Measurements from ENCODE around the gene OPHN1.
A peak's percentile ranks its signal among the peaks of the same experiment; 100 is the strongest.

OPHN1 gene, protein sequence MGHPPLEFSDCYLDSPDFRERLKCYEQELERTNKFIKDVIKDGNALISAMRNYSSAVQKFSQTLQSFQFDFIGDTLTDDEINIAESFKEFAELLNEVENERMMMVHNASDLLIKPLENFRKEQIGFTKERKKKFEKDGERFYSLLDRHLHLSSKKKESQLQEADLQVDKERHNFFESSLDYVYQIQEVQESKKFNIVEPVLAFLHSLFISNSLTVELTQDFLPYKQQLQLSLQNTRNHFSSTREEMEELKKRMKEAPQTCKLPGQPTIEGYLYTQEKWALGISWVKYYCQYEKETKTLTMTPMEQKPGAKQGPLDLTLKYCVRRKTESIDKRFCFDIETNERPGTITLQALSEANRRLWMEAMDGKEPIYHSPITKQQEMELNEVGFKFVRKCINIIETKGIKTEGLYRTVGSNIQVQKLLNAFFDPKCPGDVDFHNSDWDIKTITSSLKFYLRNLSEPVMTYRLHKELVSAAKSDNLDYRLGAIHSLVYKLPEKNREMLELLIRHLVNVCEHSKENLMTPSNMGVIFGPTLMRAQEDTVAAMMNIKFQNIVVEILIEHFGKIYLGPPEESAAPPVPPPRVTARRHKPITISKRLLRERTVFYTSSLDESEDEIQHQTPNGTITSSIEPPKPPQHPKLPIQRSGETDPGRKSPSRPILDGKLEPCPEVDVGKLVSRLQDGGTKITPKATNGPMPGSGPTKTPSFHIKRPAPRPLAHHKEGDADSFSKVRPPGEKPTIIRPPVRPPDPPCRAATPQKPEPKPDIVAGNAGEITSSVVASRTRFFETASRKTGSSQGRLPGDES

GRCh38 chrX:68433155-68433980 lies at the start of gene OPHN1:
Gene OPHN1 (minus strand): TSS chrX:68433495. CDS start chrX:68433020, 475 bp downstream.
- DNase-seq = peak in 1 of 2 donors; percentile 16

DNA sequence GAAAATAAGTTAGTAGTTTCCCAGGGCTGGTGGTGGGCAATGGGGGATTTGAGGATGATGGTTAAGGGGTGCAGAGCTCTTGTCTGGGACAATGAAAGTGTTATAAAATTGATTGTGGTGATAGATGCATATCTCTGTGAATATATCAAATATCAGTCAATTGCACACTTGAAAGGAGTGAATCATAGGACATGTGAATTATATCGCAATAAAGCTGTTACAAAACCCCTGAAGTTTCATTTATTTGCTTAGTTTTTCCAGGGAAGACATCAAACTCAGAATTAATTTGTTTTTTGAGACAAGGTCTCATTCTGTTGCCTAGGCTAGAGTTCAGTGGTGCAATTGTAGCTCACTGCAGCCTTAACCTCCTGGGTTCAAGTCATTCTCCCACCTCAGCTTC lies 47.7 kb upstream of the OPHN1 start:
- DNase-seq = no peak

DNA sequence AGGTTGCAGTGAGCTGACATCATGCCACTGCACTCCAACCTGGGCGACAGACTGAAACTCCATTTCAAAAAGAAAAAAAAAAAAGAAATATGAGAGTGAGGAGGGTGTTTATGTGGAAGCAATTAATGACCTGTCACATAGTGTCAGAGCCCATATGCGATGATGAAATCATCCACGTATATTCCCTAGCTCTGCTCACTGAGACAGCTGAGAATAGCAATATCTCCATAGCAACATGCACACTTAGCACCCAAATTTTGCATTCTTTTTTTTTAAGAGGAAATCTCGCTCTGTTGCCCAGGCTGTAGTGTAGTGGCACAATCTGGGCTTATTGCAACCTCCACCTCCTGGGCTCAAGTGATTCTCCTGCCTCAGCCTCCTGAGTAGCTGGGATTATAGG lies 31.5 kb upstream of the OPHN1 start:
- DNase-seq = no peak

GRCh38 chrX:68463880-68464279 lies 30.6 kb upstream of the OPHN1 start:
- DNase-seq = no peak

DNA sequence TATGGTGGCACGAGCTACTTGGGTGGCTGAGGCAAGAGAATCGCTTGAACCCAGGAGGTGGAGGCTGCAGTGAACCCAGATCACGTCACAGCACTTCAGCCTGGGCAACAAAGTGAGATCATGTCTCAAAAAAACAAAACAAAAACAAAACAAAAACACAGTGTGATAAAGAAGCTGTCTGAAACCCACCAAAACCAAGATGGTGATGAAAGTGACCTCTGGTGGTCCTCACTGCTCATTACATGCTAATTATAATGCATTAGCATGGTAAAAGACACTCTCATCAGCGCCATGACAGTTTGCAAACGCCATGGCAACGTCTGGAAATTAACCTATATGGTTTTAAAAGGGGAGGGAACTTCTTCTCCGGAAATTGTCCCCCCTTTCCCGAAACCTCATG lies 29.4 kb upstream of the OPHN1 start:
- peak; percentile 4 to 14 for DNase-seq

GRCh38 chrX:68462197-68462596 lies 28.9 kb upstream of the OPHN1 start:
- no peak for DNase-seq

DNA sequence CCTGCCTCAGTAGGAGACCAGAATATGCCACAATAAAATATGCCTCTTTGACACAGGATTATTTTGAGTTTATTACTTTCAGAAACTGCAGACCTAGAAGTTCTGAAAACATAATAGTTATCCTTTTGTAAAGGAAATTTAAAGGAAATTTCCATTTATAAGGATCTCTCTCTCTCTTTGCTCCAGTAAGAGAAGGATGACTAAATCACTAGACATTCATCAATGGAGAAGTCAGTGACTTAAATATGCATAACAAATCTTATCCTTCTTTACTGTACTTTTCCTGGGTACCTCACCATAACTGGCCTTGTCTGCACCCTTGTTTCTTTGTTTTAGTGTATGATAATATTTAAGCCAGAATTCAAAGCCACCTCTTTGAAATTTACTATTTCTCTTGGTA lies 28.3 kb upstream of the OPHN1 start:
- no peak for DNase-seq

GRCh38 chrX:68461093-68461492 lies 27.8 kb upstream of the OPHN1 start:
- DNase-seq = no peak

GRCh38 chrX:68455151-68455510 lies 21.8 kb upstream of the OPHN1 start:
- DNase-seq = no peak

DNA sequence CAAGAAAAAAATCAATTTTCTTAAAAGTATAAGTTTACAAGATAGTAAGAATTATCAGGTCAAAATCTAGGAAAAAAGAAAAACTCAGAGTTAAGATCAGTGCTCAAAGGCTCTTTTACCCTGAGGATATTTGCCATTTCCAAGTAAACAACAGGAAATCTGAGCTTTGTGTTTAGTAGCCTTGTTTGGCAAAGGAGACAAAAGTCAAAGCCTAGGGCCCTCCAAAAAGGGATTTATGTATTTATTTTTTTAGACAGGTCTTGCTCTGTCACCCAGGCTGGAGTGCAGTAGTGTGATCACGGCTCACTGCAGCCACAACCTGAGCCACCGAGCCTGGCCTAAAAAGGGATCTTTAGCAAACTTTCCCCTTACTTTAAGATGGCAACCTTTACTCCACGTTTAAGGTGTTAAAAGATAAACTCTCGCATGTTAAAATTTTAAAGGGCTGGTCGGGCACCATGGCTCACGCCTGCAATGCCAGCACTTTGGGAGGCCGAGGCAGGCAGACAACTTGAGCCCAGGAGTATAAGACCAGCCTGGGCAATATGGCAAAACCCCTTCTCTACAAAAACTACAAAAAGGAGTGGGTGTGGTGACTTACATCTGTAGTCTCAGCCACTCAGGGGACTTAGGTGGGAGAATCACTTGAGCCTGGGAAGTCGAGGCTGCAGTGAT lies 21.3 kb upstream of the OPHN1 start:
- DNase-seq = no peak

DNA sequence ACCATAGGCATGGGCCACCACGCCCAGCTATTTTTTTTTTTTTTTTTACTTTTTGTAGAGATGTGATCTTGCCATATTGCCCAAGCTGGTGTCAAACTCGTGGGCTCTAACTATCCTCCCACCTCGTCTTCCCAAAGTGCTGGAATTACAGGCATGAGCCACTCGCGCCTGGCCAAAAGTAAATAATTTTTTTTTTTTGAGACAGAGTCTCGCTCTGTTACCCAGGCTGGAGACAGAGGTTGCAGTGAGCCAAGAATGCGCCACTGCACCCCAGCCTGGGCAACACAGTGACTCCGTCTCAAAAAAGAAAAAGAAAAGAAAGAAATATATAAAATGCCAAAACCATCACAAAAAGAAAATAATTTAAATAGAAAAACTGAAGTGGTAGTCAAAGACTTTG lies 18.4 kb upstream of the OPHN1 start:
- DNase-seq = no peak

- peak in 1 of 2 donors; percentile 3 for DNase-seq
Observed at GRCh38 chrX:68443155-68443868, 10.0 kb upstream of the OPHN1 start.

DNA sequence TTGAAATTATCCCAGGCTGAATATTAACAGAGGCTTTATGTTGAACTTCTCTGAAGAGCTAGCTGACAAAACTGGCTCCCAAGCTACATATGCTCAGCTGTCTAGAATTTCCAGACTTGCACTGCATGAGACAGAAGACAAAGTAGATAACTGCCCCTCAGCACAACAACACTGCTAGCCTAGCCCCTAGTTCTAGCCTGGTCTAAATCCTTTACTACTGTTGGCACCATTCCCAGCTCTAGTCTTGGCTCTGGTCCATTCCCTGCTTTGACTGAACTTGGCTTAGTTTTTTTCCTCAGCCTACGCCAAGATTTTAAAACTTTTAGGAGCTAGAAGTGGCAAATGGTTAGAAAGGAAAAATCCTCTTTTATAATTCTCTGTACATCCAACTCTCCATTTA lies 7.6 kb upstream of the OPHN1 start:
- DNase-seq = no peak

DNA sequence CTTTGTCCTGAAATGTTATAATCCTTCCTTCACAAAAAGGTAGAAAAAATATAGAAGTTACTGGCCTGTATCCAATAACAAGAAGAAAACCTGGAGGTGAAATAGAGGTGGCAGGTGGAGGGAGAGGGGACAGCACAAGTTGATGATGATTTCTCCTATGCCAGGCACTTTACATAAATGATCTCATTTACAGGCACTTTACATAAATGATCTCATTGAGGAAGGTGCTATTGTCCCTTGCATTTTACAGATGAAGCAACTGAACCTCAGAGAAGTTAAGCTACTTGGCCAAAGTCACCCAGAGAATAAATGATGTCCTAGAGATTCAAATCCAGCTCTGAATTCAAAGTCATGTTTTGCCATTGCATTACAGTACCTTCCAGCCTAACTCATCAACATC lies 7.1 kb upstream of the OPHN1 start:
- no peak for DNase-seq

GRCh38 chrX:68439341-68439740 lies 6.0 kb upstream of the OPHN1 start:
- DNase-seq = no peak

- no peak for DNase-seq
Observed at GRCh38 chrX:68438575-68438974, 5.3 kb upstream of the OPHN1 start.

- no peak for DNase-seq
Observed at GRCh38 chrX:68433981-68434299, 645 bp upstream of the OPHN1 start.

DNA sequence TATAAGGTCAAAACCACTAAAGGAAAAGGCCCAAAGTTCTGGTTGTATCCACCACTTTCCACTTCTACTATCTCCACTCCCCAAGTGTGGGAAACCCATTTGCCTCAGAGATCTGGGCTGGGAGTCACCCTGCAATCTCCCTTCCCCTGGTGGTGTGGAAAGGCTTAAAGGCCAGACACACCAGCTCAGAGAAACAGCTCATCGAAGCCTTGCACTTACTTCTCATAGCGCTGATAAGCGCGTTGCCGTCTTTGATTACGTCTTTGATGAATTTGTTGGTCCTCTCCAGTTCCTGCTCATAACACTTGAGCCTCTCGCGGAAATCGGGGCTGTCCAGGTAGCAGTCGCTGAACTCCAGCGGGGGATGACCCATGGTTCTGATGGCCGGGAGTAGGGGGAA lies 647 bp downstream of the OPHN1 start:
- no peak for DNase-seq

GRCh38 chrX:68431836-68432235 lies 1.5 kb downstream of the OPHN1 start:
- no peak for DNase-seq

DNA sequence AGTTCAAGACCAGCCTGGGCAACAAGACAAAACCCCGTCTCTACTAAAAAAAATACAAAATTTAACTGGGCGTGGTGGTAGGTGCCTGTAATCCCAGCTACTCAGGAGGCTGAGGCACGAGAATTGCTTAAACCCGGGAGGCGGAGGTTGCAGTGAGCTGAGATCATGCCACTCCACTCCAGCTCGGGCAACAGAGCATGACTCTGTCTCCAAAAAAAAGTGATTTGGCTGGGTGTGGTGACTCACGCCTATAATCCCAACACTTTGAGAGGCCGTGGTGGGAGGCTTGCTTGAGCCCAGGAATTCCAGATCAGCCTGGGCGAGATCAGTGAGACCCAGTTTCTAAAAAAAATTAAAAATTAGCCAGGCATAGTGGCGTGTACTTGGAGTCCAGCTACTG lies 4.1 kb downstream of the OPHN1 start:
- DNase-seq = no peak

GRCh38 chrX:68428431-68428830 lies 4.9 kb downstream of the OPHN1 start:
- no peak for DNase-seq

GRCh38 chrX:68424719-68425118 lies 8.6 kb downstream of the OPHN1 start:
- no peak for DNase-seq

Measured in stimulated activated CD4-positive, alpha-beta T cell treated with anti-CD3 and anti-CD28 coated beads, Interleukin-2, amount 100 ng/mL, for 24 hours (primary cell).